GM21447 (cell line): ENCODE data around the gene SLC22A3.

Experiments used
- ATAC-seq: cut with Tn5 transposase; IDR thresholded peaks from one replicate; pipeline ENCODE4 v1.9.1; 2021; ENCODE audit not compliant: unreplicated experiment

Gene SLC22A3

GRCh38 chr6:160489091-160489490, 140.9 kb downstream of the SLC22A3 start:
- no peak for ATAC-seq

GRCh38 chr6:160494576-160494975, 146.4 kb downstream of the SLC22A3 start:
- ATAC-seq, result no peak

- no peak for ATAC-seq
Observed at GRCh38 chr6:160500639-160501038, 152.5 kb downstream of the SLC22A3 start.
